ENCODE results near the gene SELENON.
A peak's percentile ranks its signal among the peaks of the same experiment; 100 is the strongest.

DNA sequence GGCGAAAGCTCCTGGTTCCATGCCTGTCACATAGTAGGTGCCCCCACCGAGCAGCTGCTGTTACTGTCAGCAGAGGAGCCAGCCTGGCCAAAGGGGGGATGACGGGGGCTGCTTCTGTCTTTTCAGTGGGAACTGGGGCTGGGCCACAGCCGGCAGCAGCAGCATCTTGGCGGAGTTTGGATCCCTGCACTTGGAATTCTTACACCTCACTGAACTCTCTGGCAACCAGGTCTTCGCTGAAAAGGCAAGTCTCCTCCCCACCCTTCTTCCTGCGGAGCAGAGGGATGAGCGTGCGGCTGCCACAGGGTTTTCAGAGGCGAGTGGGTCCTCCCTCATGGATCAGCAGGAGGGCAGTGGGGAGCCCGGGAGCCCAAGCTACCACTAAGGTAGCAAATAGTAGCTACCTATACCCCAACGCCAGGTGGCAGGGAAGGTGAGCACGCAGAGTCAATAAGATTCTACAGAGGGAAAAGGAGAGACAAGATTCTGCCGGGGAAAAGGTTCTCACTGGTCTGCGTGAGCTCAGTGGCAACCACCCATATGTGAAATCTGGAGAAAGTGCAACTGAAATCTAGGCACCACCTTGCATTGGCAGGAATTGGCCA lies 41.4 kb upstream of the SELENON start:
- TF ChIP-seq, protein P1, sequence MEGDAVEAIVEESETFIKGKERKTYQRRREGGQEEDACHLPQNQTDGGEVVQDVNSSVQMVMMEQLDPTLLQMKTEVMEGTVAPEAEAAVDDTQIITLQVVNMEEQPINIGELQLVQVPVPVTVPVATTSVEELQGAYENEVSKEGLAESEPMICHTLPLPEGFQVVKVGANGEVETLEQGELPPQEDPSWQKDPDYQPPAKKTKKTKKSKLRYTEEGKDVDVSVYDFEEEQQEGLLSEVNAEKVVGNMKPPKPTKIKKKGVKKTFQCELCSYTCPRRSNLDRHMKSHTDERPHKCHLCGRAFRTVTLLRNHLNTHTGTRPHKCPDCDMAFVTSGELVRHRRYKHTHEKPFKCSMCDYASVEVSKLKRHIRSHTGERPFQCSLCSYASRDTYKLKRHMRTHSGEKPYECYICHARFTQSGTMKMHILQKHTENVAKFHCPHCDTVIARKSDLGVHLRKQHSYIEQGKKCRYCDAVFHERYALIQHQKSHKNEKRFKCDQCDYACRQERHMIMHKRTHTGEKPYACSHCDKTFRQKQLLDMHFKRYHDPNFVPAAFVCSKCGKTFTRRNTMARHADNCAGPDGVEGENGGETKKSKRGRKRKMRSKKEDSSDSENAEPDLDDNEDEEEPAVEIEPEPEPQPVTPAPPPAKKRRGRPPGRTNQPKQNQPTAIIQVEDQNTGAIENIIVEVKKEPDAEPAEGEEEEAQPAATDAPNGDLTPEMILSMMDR (IDR thresholded peaks at IDR 0.05): peak in 1 of 6 experiments; percentile 21
- TF ChIP-seq POLR2A (IDR thresholded peaks at IDR 0.05): no peak
